Body of pancreas (tissue), 4 donors: ENCODE data around the gene POLR3H. TPM values are rescaled to one million over a fixed set of nuclear protein-coding genes. Genes with fewer than 3 reads are reported as not detected.

Experiments used
- ATAC-seq: fragments of 150-250 bp; one replicate; pipeline ENCODE4 v1.9.1; 2016
- DNase-seq, 4 donors: peaks; one replicate each; pipeline ENCODE4 v3.0.0-alpha.2; 2019
- H3K27ac ChIP-seq, 4 donors: fragments of 200-600 bp; sonication (generic); 1 replicate in 3 of 4; 2 replicates in 1 of 4; pipeline versions ENCODE4 v1.5.1 to v1.6.1; 2016 to 2019; ENCODE audit warnings: mild to moderate bottlenecking in 1 of 4, mixed read lengths in 1 of 4, moderate library complexity in 1 of 4
- H3K27me3 ChIP-seq, 2 donors: fragments of 200-600 bp; sonication (generic); one replicate each; pipeline ENCODE4 v1.6.0; 2016; ENCODE audit warnings: mild to moderate bottlenecking in 1 of 2
- H3K36me3 ChIP-seq, 2 donors: fragments of 200-600 bp; sonication (generic); replicated peaks in 1 of 2; 2 replicates each; pipeline ENCODE4 v1.5.1; 2016; ENCODE audit warnings: low read depth in 2 of 2; ENCODE audit not compliant: insufficient read depth in 1 of 2
- H3K4me1 ChIP-seq: fragments of 200-600 bp; sonication (generic); one replicate; pipeline ENCODE4 v1.6.0; 2016
- H3K4me3 ChIP-seq, 2 donors: fragments of 200-600 bp; sonication (generic); 1 replicate in 1 of 2; 2 replicates in 1 of 2; pipeline ENCODE4 v1.5.1; 2016 to 2019
- H3K9me3 ChIP-seq, 3 donors: fragments of 200-600 bp; sonication (generic); 1 replicate in 2 of 3; 2 replicates in 1 of 3; pipeline ENCODE4 v1.5.1; 2016
- CTCF ChIP-seq, 7 experiments: fragments of 450-650 bp in 4 of 7; fragments of 200-600 bp in 3 of 7; sonication (generic) in 3 of 7; IDR thresholded peaks; one replicate each; pipeline ENCODE4 v1.5.1; 2016 to 2019; ENCODE audit warnings: antibody characterized with exemption in 7 of 7
- POLR2A ChIP-seq, 3 donors: fragments of 450-650 bp; IDR thresholded peaks; one replicate each; pipeline ENCODE4 v1.6.1; 2016; ENCODE audit warnings: antibody characterized with exemption in 3 of 3, mild to moderate bottlenecking in 2 of 3
- WGBS, 2 donors: methylation state at CpG; one replicate each; pipeline ENCODE4 v1.1.5; 2017; 5-methylcytosine and 5-hydroxymethylcytosine counted together
- intact Hi-C: fragments of 100-400 bp; cut with DNase I; formaldehyde crosslinking; loops from one replicate; pipeline ENCODE4 v1.15.1; 2023
- total RNA-seq, 2 donors: library from RNA; depleted of rRNA; stranded (reverse); fragments of >200 nt; gene quantifications; one replicate each; pipeline ENCODE4 v1.1.0, GENCODE V29; 2016

POLR3H gene
- total RNA-seq, 2 donors from 2014 or later, result 18.9 to 24.7 TPM

GRCh38 chr22:41556561-41556960 is 12.3 kb upstream of the POLR3H start:
- Histone ChIP-seq H3K27ac (no peak overlapping the region), H3K36me3 (no peaks in the 10 kb centered on the region), H3K4me1 (peaks cover 30% of the 10 kb centered on the region), H3K9me3 (no peaks in the 10 kb centered on the region), H3K27me3 (no peaks in the 10 kb centered on the region), H3K4me3 (no peak overlapping the region)
- no peak for TF ChIP-seq POLR2A (IDR thresholded peaks at IDR 0.05)
- TF ChIP-seq CTCF (IDR thresholded peaks at IDR 0.05), result no peak
- intact Hi-C loops, result no loop called here
- DNase-seq (no peak), ATAC-seq (no peak)
- 84 to 89% methylated on average over 10 of the region's 10 CpGs for WGBS, 2 donors

DNA sequence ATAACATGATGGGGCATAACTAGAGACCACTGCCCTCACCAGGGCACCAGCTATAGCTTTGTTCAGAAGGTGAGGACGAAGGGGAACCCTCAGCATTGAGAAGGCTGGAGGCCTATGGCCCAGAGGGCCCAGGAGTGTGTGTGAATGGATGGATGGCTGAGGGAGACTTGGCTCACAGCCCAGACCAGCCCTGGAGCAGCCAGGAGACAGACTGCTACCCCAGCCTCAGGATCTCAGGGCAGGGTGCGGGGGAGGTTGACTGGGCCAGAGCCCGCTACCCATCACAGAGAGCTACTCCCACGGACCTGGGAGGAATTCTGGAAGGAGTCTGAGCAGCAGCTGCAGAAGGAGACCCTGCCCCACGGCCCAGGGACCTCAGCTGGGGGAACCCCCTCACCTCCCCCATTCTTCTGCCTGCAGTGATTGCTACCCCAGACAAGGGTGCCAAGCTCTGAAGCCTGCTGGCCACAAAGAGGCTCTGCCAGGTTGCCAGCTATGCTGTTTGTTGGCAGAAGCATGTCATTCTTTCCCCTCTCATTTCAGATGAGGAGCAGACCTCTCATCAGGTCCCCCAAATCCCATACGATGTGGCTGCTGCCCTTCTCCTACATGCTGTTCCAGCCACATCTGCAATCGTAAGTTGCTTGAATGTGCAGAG is 11.2 kb upstream of the POLR3H start:
- DNase-seq (no peak), ATAC-seq (no peak)
- no peak overlapping the region for H3K27ac ChIP-seq
- intact Hi-C loops, result no loop called here
- no peaks in the 10 kb centered on the region for H3K36me3 ChIP-seq
- no peak overlapping the region for H3K4me3 ChIP-seq
- H3K9me3 ChIP-seq, result no peaks in the 10 kb centered on the region
- peaks cover 26% of the 10 kb centered on the region for H3K4me1 ChIP-seq
- WGBS, 2 donors, result 88 to 94% methylated on average over 5 to 6 of the region's 7 CpGs
- no peaks in the 10 kb centered on the region for H3K27me3 ChIP-seq
- TF ChIP-seq CTCF (IDR thresholded peaks at IDR 0.05), result no peak
- TF ChIP-seq POLR2A (IDR thresholded peaks at IDR 0.05), result no peak

- Histone ChIP-seq H3K4me3 (no peak overlapping the region), H3K4me1 (peaks cover 10% of the 10 kb centered on the region), H3K27me3 (no peaks in the 10 kb centered on the region), H3K9me3 (no peaks in the 10 kb centered on the region), H3K36me3 (no peaks in the 10 kb centered on the region), H3K27ac (no peak overlapping the region)
- TF ChIP-seq CTCF (IDR thresholded peaks at IDR 0.05) (no peak), POLR2A (IDR thresholded peaks at IDR 0.05) (no peak)
- ATAC-seq (no peak), DNase-seq (no peak)
- intact Hi-C loops, result loop anchor here (5.0 kb wide), 1 partner anchor 45 kb away; no protein-coding TSS in a partner anchor
- 63 to 72% methylated on average over 10 to 11 of the region's 11 CpGs for WGBS, 2 donors
These were observed 7.8 kb upstream of the POLR3H start for GRCh38 chr22:41551877-41552582.

GRCh38 chr22:41550952-41551491 is 6.8 kb upstream of the POLR3H start:
- Histone ChIP-seq H3K4me3 (no peak overlapping the region), H3K36me3 (no peaks in the 10 kb centered on the region), H3K9me3 (no peaks in the 10 kb centered on the region), H3K27ac (no peak overlapping the region), H3K27me3 (no peaks in the 10 kb centered on the region), H3K4me1 (peaks cover 4% of the 10 kb centered on the region)
- WGBS, 2 donors, result 80 to 82% methylated on average over 12 of the region's 12 CpGs
- ATAC-seq (no peak), DNase-seq (no peak)
- TF ChIP-seq POLR2A (IDR thresholded peaks at IDR 0.05) (no peak), CTCF (IDR thresholded peaks at IDR 0.05) (no peak)
- intact Hi-C loops, result loop anchor here (5.0 kb wide), 1 partner anchor 46 kb away; no protein-coding TSS in a partner anchor
